HG02642 (cell line): ENCODE data around the gene MLLT10.
"Not testable (repeated sequence)": the region's sequence is repeated elsewhere in the genome, so short reads cannot be mapped to it uniquely, and the experiment has no call there.

Experiments used
- ATAC-seq: cut with Tn5 transposase; IDR thresholded peaks from one replicate; pipeline ENCODE4 v1.9.1; 2021; ENCODE audit warnings: mild to moderate bottlenecking; ENCODE audit not compliant: unreplicated experiment, poor library complexity

Gene MLLT10

GRCh38 chr10:21526188-21526859, 7.7 kb upstream of the MLLT10 start:
- ATAC-seq, result peak; percentile 32

GRCh38 chr10:21526860-21527597, 7.0 kb upstream of the MLLT10 start:
- ATAC-seq, result peak; percentile 33

- no peak for ATAC-seq
These were observed 6.3 kb upstream of the MLLT10 start for GRCh38 chr10:21527598-21528235.

- ATAC-seq, result no peak
These were observed 5.6 kb upstream of the MLLT10 start for GRCh38 chr10:21528236-21529031.

- no peak for ATAC-seq
These were observed 4.8 kb upstream of the MLLT10 start for GRCh38 chr10:21529032-21529910.

GRCh38 chr10:21530168-21530567, 3.9 kb upstream of the MLLT10 start:
- ATAC-seq, result no peak

- no peak for ATAC-seq
These were observed 3.4 kb upstream of the MLLT10 start for GRCh38 chr10:21530641-21531040.

GRCh38 chr10:21531164-21531563, 2.9 kb upstream of the MLLT10 start:
- no peak for ATAC-seq

- no peak for ATAC-seq
These were observed 1.2 kb upstream of the MLLT10 start for GRCh38 chr10:21532694-21533466.

- ATAC-seq, result no peak
These were observed 201 bp downstream of the MLLT10 start for GRCh38 chr10:21534280-21534586.

- ATAC-seq, result peak; percentile 23
These were observed 817 bp downstream of the MLLT10 start for GRCh38 chr10:21534604-21535493.

- ATAC-seq, result no peak
These were observed 1.5 kb downstream of the MLLT10 start for GRCh38 chr10:21535494-21535965.

GRCh38 chr10:21535976-21536375, 1.9 kb downstream of the MLLT10 start:
- ATAC-seq, result not testable (repeated sequence)

- ATAC-seq, result no peak
These were observed 2.8 kb downstream of the MLLT10 start for GRCh38 chr10:21536874-21537273.

GRCh38 chr10:21540701-21541100, 6.7 kb downstream of the MLLT10 start:
- not testable (repeated sequence) for ATAC-seq

- no peak for ATAC-seq
These were observed 13.2 kb downstream of the MLLT10 start for GRCh38 chr10:21547246-21547645.

GRCh38 chr10:21552638-21553037, 18.6 kb downstream of the MLLT10 start:
- no peak for ATAC-seq

- no peak for ATAC-seq
These were observed 22.5 kb downstream of the MLLT10 start for GRCh38 chr10:21556527-21556926.
